ENCODE data around the gene PDLIM3.

PDLIM3 gene

GRCh38 chr4:185469580-185470154 is 65.6 kb downstream of the PDLIM3 start:
- DNase-seq (ENCODE audit: low read depth) = no peak
- TF ChIP-seq MAX (IDR thresholded peaks at IDR 0.05; ENCODE audit: low read depth, low read length) = no peak
- TF ChIP-seq CTCF (IDR thresholded peaks at IDR 0.05; ENCODE audit: low read depth, low read length) = no peak
- no peak for TF ChIP-seq POLR2A (IDR thresholded peaks at IDR 0.05; ENCODE audit: extremely low read depth, insufficient read length)
- TF ChIP-seq MYC (IDR thresholded peaks at IDR 0.05; ENCODE audit: low read depth, low read length) = no peak
- no peak overlapping the region for H3K4me3 ChIP-seq (ENCODE audit: low read depth, low read length)

GRCh38 chr4:185468999-185469398 is 66.3 kb downstream of the PDLIM3 start:
- H3K4me3 ChIP-seq (ENCODE audit: low read depth, low read length) = no peak overlapping the region
- DNase-seq (ENCODE audit: low read depth) = no peak
- no peak for TF ChIP-seq MYC (IDR thresholded peaks at IDR 0.05; ENCODE audit: low read depth, low read length)
- TF ChIP-seq CTCF (IDR thresholded peaks at IDR 0.05; ENCODE audit: low read depth, low read length) = no peak
- no peak for TF ChIP-seq POLR2A (IDR thresholded peaks at IDR 0.05; ENCODE audit: extremely low read depth, insufficient read length)
- no peak for TF ChIP-seq MAX (IDR thresholded peaks at IDR 0.05; ENCODE audit: low read depth, low read length)

GRCh38 chr4:185467991-185468390 is 67.3 kb downstream of the PDLIM3 start:
- H3K4me3 ChIP-seq (ENCODE audit: low read depth, low read length) = no peak overlapping the region
- TF ChIP-seq CTCF (IDR thresholded peaks at IDR 0.05; ENCODE audit: low read depth, low read length) = no peak
- TF ChIP-seq MYC (IDR thresholded peaks at IDR 0.05; ENCODE audit: low read depth, low read length) = no peak
- no peak for TF ChIP-seq MAX (IDR thresholded peaks at IDR 0.05; ENCODE audit: low read depth, low read length)
- TF ChIP-seq POLR2A (IDR thresholded peaks at IDR 0.05; ENCODE audit: extremely low read depth, insufficient read length) = no peak
- DNase-seq (ENCODE audit: low read depth) = no peak

- no peak for DNase-seq (ENCODE audit: low read depth)
- no peak for TF ChIP-seq POLR2A (IDR thresholded peaks at IDR 0.05; ENCODE audit: extremely low read depth, insufficient read length)
- TF ChIP-seq MAX (IDR thresholded peaks at IDR 0.05; ENCODE audit: low read depth, low read length) = no peak
- no peak for TF ChIP-seq MYC (IDR thresholded peaks at IDR 0.05; ENCODE audit: low read depth, low read length)
- no peak for TF ChIP-seq CTCF (IDR thresholded peaks at IDR 0.05; ENCODE audit: low read depth, low read length)
- H3K4me3 ChIP-seq (ENCODE audit: low read depth, low read length) = no peak overlapping the region
Observed at GRCh38 chr4:185467101-185467500, 68.2 kb downstream of the PDLIM3 start.

- no peak for DNase-seq (ENCODE audit: low read depth)
- TF ChIP-seq POLR2A (IDR thresholded peaks at IDR 0.05; ENCODE audit: extremely low read depth, insufficient read length) (no peak), CTCF (IDR thresholded peaks at IDR 0.05; ENCODE audit: low read depth, low read length) (no peak), MAX (IDR thresholded peaks at IDR 0.05; ENCODE audit: low read depth, low read length) (no peak), MYC (IDR thresholded peaks at IDR 0.05; ENCODE audit: low read depth, low read length) (no peak)
- H3K4me3 ChIP-seq (ENCODE audit: low read depth, low read length) = no peak overlapping the region
Observed at GRCh38 chr4:185465707-185466106, 69.6 kb downstream of the PDLIM3 start.

Data from NB4 (cell line).